K562 (cell line): Measurements from ENCODE around the gene ENO3. TPM values are rescaled to one million over a fixed set of nuclear protein-coding genes. Genes with fewer than 3 reads are reported as not detected.
A peak's percentile ranks its signal among the peaks of the same experiment; 100 is the strongest.

Source experiments
- ATAC-seq: fragments of 200-7000 bp; cut with Tn5 transposase; 3 replicates; pipeline ENCODE4 v1.9.1; 2020; ENCODE audit warnings: moderate library complexity
- BruUV-seq: library from RNA; stranded (reverse); fragments of 400-500 nt; replicated peaks from 2 replicates; lab custom pipeline; 2021; lab: Mats Ljungman, UMichigan
- CTCF ChIA-PET: fragments of 300-600 bp; formaldehyde crosslinking; extraction: SDS; loops from one replicate; lab custom pipeline; 2021; ENCODE audit warnings: low intra/inter-chr PET ratio; lab: Yijun Ruan, JAX
- POLR2A ChIA-PET: fragments of 300-600, 350-650 bp; sonication (Branson Sonifier 250); formaldehyde crosslinking; extraction: SDS; loops from one replicate; lab custom pipeline; 2021; ENCODE audit warnings: antibody characterized with exemption, inconsistent platforms; lab: Yijun Ruan, JAX
- DNase-seq, 4 experiments: peaks; one replicate each; pipeline versions ENCODE4 v3.0.0 to v3.0.0-alpha.2; 2011 to 2018; ENCODE audit warnings: low spot score in 3 of 4, mixed read lengths in 3 of 4; ENCODE audit errors: extremely low read depth in 1 of 4
- FAIRE-seq: peaks from 2 replicates; lab custom pipeline; 2011; peaks lifted over from hg19 to GRCh38; lab: Jason Lieb, UNC
- H2AFZ ChIP-seq: 2 replicates; pipeline ENCODE4 v1.6.0; 2011; ENCODE audit warnings: low read depth, low read length, control low read depth, inconsistent platforms
- H3K27ac ChIP-seq: fragments of 200-600 bp; 3 replicates; pipeline ENCODE4 v1.8.0; 2011; ENCODE audit warnings: low read depth, mild to moderate bottlenecking, control low read depth, inconsistent platforms, low read length, moderate library complexity, mixed read lengths; ENCODE audit errors: extremely low read depth
- H3K27me3 ChIP-seq, 2 experiments: fragments of 300-600 bp in 1 of 2; 2 replicates in 1 of 2; 3 replicates in 1 of 2; pipeline versions ENCODE4 v1.6.0 to v1.8.0; 2011; ENCODE audit warnings: inconsistent platforms in 2 of 2, low read length in 2 of 2, mild to moderate bottlenecking in 1 of 2, mixed read lengths in 1 of 2, moderate library complexity in 1 of 2; ENCODE audit not compliant: control insufficient read depth in 2 of 2, insufficient read depth in 2 of 2
- H3K36me3 ChIP-seq: fragments of 300-600 bp; 3 replicates; pipeline ENCODE4 v1.8.0; 2011; ENCODE audit warnings: mild to moderate bottlenecking, low read length, inconsistent platforms; ENCODE audit not compliant: control insufficient read depth, insufficient read depth
- H3K4me1 ChIP-seq, 2 experiments: fragments of 200-600 bp in 1 of 2; replicated peaks in 1 of 2; 2 replicates in 1 of 2; 3 replicates in 1 of 2; pipeline versions ENCODE4 v1.5.1 to v1.8.0; 2011; ENCODE audit warnings: inconsistent platforms in 2 of 2, low read length in 2 of 2, mild to moderate bottlenecking in 1 of 2, mixed read lengths in 1 of 2, moderate library complexity in 1 of 2; ENCODE audit not compliant: control insufficient read depth in 2 of 2, insufficient read depth in 2 of 2
- H3K4me2 ChIP-seq: 2 replicates; pipeline ENCODE4 v1.6.1; 2011; ENCODE audit warnings: low read length, control low read depth, inconsistent platforms, mixed read lengths; ENCODE audit not compliant: insufficient read depth
- H3K4me3 ChIP-seq: fragments of 200-600 bp; sonication (generic), shearing (Covaris generic); 2 replicates; pipeline ENCODE4 v1.5.1; 2016; ENCODE audit warnings: control low read depth, inconsistent platforms
- H3K79me2 ChIP-seq: fragments of 200-600 bp; 3 replicates; pipeline ENCODE4 v1.8.0; 2011; ENCODE audit warnings: low read length, inconsistent platforms; ENCODE audit not compliant: control insufficient read depth, insufficient read depth
- H3K9ac ChIP-seq, 2 experiments: 2 replicates each; pipeline versions ENCODE4 v1.6.0 to v1.6.1; 2011; ENCODE audit warnings: low read depth in 2 of 2, low read length in 2 of 2, control low read depth in 1 of 2, inconsistent platforms in 1 of 2, mild to moderate bottlenecking in 1 of 2, mixed read lengths in 1 of 2; ENCODE audit not compliant: insufficient read depth in 1 of 2
- H3K9me1 ChIP-seq: one replicate; pipeline ENCODE4 v1.6.0; 2011; ENCODE audit warnings: inconsistent platforms, mild to moderate bottlenecking, low read length, moderate library complexity; ENCODE audit not compliant: control insufficient read depth, insufficient read depth
- H3K9me3 ChIP-seq: replicated peaks from 2 replicates; pipeline ENCODE4 v1.5.1; 2011; ENCODE audit warnings: low read depth, low read length, inconsistent platforms; ENCODE audit not compliant: control insufficient read depth, insufficient read depth
- H4K20me1 ChIP-seq: replicated peaks from 2 replicates; pipeline ENCODE4 v1.6.1; 2011; ENCODE audit warnings: low read length, inconsistent platforms, mixed read lengths; ENCODE audit not compliant: control insufficient read depth, insufficient read depth
- BHLHE40 ChIP-seq: IDR thresholded peaks from 2 replicates; pipeline ENCODE4 v1.6.1; 2011; ENCODE audit warnings: low read length, improper control_type of control experiment
- EP400 ChIP-seq: fragments of 450-650 bp; IDR thresholded peaks from 2 replicates; pipeline ENCODE4 v1.6.1; 2017; ENCODE audit warnings: antibody characterized with exemption, mild to moderate bottlenecking, moderate library complexity
- PURB ChIP-seq: sonication (generic); formaldehyde crosslinking; IDR thresholded peaks from 2 replicates; pipeline ENCODE4 v1.9.0; 2021; ENCODE audit warnings: low read depth, mild to moderate bottlenecking, missing genetic modification reagents
- U2AF1 ChIP-seq: fragments of 200-400 bp; formaldehyde crosslinking; optimal IDR thresholded peaks from 2 replicates; pipeline ENCODE3; 2017; ENCODE audit warnings: mild to moderate bottlenecking, low read depth, low read length, moderate library complexity
- XRCC4 ChIP-seq: IDR thresholded peaks from one replicate; pipeline ENCODE4 v1.6.1; 2011; ENCODE audit not compliant: insufficient read depth, insufficient read length; ENCODE audit errors: extremely low read depth
- ZBTB17 ChIP-seq: fragments of 450-650 bp; formaldehyde crosslinking; IDR thresholded peaks from 2 replicates; pipeline ENCODE4 v1.4.0; 2020; ENCODE audit warnings: mild to moderate bottlenecking
- ZKSCAN1 ChIP-seq: fragments of 150-350 bp; IDR thresholded peaks from 2 replicates; pipeline ENCODE4 v1.6.1; 2016; ENCODE audit warnings: low read depth, low read length
- ZNF324 ChIP-seq: fragments of 250-450 bp; sonication (Bioruptor Pico); IDR thresholded peaks from 2 replicates; pipeline ENCODE4 v1.4.0; 2020; ENCODE audit warnings: mild to moderate bottlenecking
- ZNF668 ChIP-seq: fragments of 250-450 bp; sonication (Bioruptor Pico); IDR thresholded peaks from 2 replicates; pipeline ENCODE4 v1.8.0; 2022; ENCODE audit warnings: mild to moderate bottlenecking, inconsistent platforms
- WGBS: fragments of 100-300 bp; shearing (Covaris generic); methylation state at CpG from one replicate; pipeline ENCODE4 v1.1.6; 2016; ENCODE audit warnings: low coverage, mixed read lengths; ENCODE audit not compliant: insufficient coverage; ENCODE audit errors: missing lambda C conversion rate; 5-methylcytosine and 5-hydroxymethylcytosine counted together
- in situ Hi-C: fragments of 300-500 bp; cut with MboI; formaldehyde crosslinking; loops from 4 replicates; pipeline ENCODE4 v1.15.0; 2018; ENCODE audit warnings: inconsistent platforms, mixed read lengths
- intact Hi-C: fragments of 100-400 bp; cut with micrococcal nuclease; formaldehyde crosslinking; loops from 2 replicates; pipeline ENCODE4 v1.14.2; 2022
- polyA plus RNA-seq, 8 experiments: library from polyadenylated mRNA; depleted of rRNA in 4 of 8; stranded (reverse) in 5 of 8; unstranded in 3 of 8; fragments of >200 nt; fragmentation: Nextera tagmentation in 2 of 8; fragmentation: Illumina TruSeq in 1 of 8; extraction: Ambion mirVana in 2 of 8; extraction: Trizol in 1 of 8; gene quantifications; 2 replicates each; pipeline versions ENCODE4 v1.2.1 to v1.2.3, GENCODE V29; 2011 to 2014; ENCODE audit warnings: inconsistent platforms in 1 of 8, missing spikeins in 1 of 8
- total RNA-seq, 7 experiments: library from RNA; depleted of rRNA in 6 of 7; stranded (reverse); fragments of >200 nt in 6 of 7; fragmentation: Illumina TruSeq in 2 of 7; extraction: Trizol in 2 of 7; gene quantifications; 2 replicates each; pipeline versions ENCODE4 v1.2.1 to v1.2.3, GENCODE V29; 2011 to 2021; ENCODE audit warnings: low replicate concordance in 1 of 7

ENO3 gene
- total and polyA plus RNA-seq, 9 of the 15 experiments (the other 6 are each of a cell fraction or from before 2014, with no cell fraction given), result 5.7 to 17.2 (median 9.9) TPM

DNA sequence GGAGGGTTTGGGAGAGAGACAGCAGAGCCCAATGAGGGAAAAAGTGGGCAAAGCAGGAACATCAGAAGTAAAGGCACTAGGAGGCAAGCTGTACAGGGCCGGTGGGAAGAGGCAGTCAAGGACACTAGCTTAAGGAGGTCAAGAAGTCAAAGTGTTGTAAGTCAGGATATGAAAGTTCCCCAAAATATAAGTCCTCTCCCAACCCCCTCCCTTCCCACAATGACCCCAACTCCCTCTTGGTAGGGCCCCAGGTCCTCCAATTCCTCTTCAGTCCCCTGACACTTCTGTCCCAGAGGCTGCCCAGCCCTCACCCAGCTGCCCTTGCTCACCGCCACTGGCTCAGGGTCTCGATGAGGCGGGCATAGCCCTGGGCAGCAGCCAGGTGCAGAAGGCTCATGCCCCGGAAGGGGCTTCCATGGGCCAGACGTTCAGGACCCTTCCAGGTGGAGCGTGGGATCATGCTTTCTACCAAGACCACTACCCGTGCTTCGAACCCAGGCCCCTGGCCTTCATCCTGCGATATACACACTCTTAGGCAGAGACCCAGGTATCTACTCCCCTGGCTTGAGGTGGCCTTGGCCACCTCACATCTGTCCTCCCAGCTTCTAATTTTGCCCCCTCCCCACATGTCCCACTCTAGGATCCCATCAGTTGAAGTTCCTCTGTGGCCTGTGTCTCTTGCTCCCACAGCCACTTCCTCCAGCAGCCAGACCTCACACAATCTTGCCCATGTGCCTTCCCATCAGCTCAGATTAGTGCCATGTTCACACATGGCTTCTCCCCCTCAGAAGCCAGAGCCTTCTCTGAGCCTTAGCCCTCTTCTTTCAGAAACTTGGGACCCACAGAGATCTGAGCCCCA, 22.6 kb downstream of the ENO3 start:
- no peak for DNase-seq
- peaks cover 9% of the 10 kb centered on the region; the same call in 2 of the 3 replicates for H3K79me2 ChIP-seq
- intact Hi-C loops, result no loop called here
- in situ Hi-C loops, result no loop called here
- ChIA-PET POLR2A (no interaction called here), CTCF (no interaction called here)
- no TSS peak for BruUV-seq
- H3K9ac ChIP-seq, result peak overlapping the region in 1 of 2 experiments; percentile 52; a peak in 2 of 4 replicates
- H3K4me3 ChIP-seq, result no peak overlapping the region
- no peaks in the 10 kb centered on the region for H3K27me3 ChIP-seq
- no peaks in the 10 kb centered on the region for H4K20me1 ChIP-seq
- H3K9me3 ChIP-seq, result no peaks in the 10 kb centered on the region
- no peak for ATAC-seq
- H3K4me2 ChIP-seq, result no peak overlapping the region
- H3K27ac ChIP-seq, result no peak overlapping the region
- FAIRE-seq, result no peak
- peaks cover 85% of the 10 kb centered on the region for H3K36me3 ChIP-seq
- H3K4me1 ChIP-seq, result peaks cover 11 to 12% of the 10 kb centered on the region in 2 experiments; a peak in 4 of 5 replicates
- H2AFZ ChIP-seq, result no peak overlapping the region
- no peaks in the 10 kb centered on the region for H3K9me1 ChIP-seq
- 83% methylated on average over 8 of the region's 10 CpGs for WGBS
- TF ChIP-seq ZKSCAN1 (no peak), U2AF1 (no peak), EP400 (no peak), ZBTB17 (CRISPR knock-in tag) (no peak), BHLHE40 (no peak), XRCC4 (no peak), ZNF324 (CRISPR knock-in tag) (no peak), PURB (CRISPR knock-in tag) (no peak), ZNF668 (CRISPR knock-in tag) (no peak)
